ENCODE results near the gene HSPA4L.

- TF ChIP-seq POLR2A (IDR thresholded peaks at IDR 0.05; ENCODE audit: low read depth) (no peak), CTCF (IDR thresholded peaks at IDR 0.05) (no peak), POLR2AphosphoS5 (IDR thresholded peaks at IDR 0.05) (no peak), EP300 (IDR thresholded peaks at IDR 0.05) (no peak)
Observed at GRCh38 chr4:127828121-127828520, 46.0 kb downstream of the HSPA4L start.
